Neural cell (in vitro differentiated cells): Measurements from ENCODE around the gene TSPAN7. TPM values are rescaled to one million over a fixed set of nuclear protein-coding genes. Genes with fewer than 3 reads are reported as not detected.

ENCODE experiments used
- H2AFZ ChIP-seq: fragments of 200-600, 300-800 bp; sonication (generic), shearing (Covaris generic); 2 replicates; pipeline ENCODE4 v1.6.0; 2014; ENCODE audit warnings: low read depth, mild to moderate bottlenecking, antibody characterized with exemption, low read length, moderate library complexity
- H3F3A ChIP-seq: fragments of 200-600 bp; shearing (Covaris generic); 2 replicates; pipeline ENCODE4 v1.6.1; 2016; ENCODE audit warnings: mild to moderate bottlenecking, moderate library complexity, mixed read lengths, antibody characterized with exemption, low read length; ENCODE audit not compliant: insufficient read depth, poor library complexity, severe bottlenecking
- H3K27ac ChIP-seq: fragments of 200-600, 300-800 bp; sonication (generic), shearing (Covaris generic); 2 replicates; pipeline ENCODE4 v1.5.1; 2014; ENCODE audit warnings: mild to moderate bottlenecking, low read length, moderate library complexity
- H3K27me3 ChIP-seq: fragments of 300-800, 200-600 bp; sonication (generic), shearing (Covaris generic); 2 replicates; pipeline ENCODE4 v1.6.0; 2014; ENCODE audit warnings: mild to moderate bottlenecking, low read depth, low read length, moderate library complexity; ENCODE audit not compliant: insufficient read depth
- H3K36me3 ChIP-seq: fragments of 300-800, 200-600 bp; sonication (generic), shearing (Covaris generic); 2 replicates; pipeline ENCODE4 v1.5.1; 2014; ENCODE audit warnings: mild to moderate bottlenecking, antibody characterized with exemption, low read length, moderate library complexity; ENCODE audit not compliant: insufficient read depth
- H3K4me2 ChIP-seq: fragments of 300-800, 200-600 bp; sonication (generic), shearing (Covaris generic); 2 replicates; pipeline ENCODE4 v1.6.0; 2014; ENCODE audit warnings: mild to moderate bottlenecking, low read length
- H3K4me3 ChIP-seq: fragments of 300-800, 200-600 bp; sonication (generic), shearing (Covaris generic); 2 replicates; pipeline ENCODE4 v1.5.1; 2014; ENCODE audit warnings: mild to moderate bottlenecking, low read length, moderate library complexity
- H3K79me2 ChIP-seq: fragments of 200-600 bp; shearing (Covaris generic); replicated peaks from 2 replicates; pipeline ENCODE4 v1.6.0; 2014; ENCODE audit warnings: mild to moderate bottlenecking, low read length, moderate library complexity; ENCODE audit not compliant: insufficient read depth
- H3K9ac ChIP-seq: fragments of 300-800, 200-600 bp; sonication (generic), shearing (Covaris generic); 2 replicates; pipeline ENCODE4 v1.6.1; 2016; ENCODE audit warnings: mild to moderate bottlenecking, low read length, mixed read lengths
- H3K9me2 ChIP-seq: fragments of 200-600 bp; shearing (Covaris generic); 2 replicates; pipeline ENCODE4 v1.6.1; 2016; ENCODE audit warnings: mild to moderate bottlenecking, low read length, mixed read lengths; ENCODE audit not compliant: insufficient read depth
- H3K9me3 ChIP-seq: fragments of 200-600, 300-800 bp; sonication (generic), shearing (Covaris generic); 2 replicates; pipeline ENCODE4 v1.6.1; 2016; ENCODE audit warnings: mild to moderate bottlenecking, mixed run types, low read length, moderate library complexity, mixed read lengths
- H4K20me1 ChIP-seq: fragments of 200-600 bp; shearing (Covaris generic); 2 replicates; pipeline ENCODE4 v1.6.1; 2016; ENCODE audit warnings: mild to moderate bottlenecking, mixed run types; ENCODE audit not compliant: insufficient read depth
- CTCF ChIP-seq: fragments of 450-650 bp; IDR thresholded peaks from 2 replicates; pipeline ENCODE4 v1.5.1; 2014; ENCODE audit warnings: antibody characterized with exemption, mild to moderate bottlenecking, moderate library complexity; ENCODE audit not compliant: poor library complexity, severe bottlenecking
- EP300 ChIP-seq: fragments of 450-650 bp; conservative IDR thresholded peaks from 2 replicates; pipeline ENCODE4 v1.6.1; 2014; ENCODE audit warnings: antibody characterized with exemption, mild to moderate bottlenecking, moderate library complexity; ENCODE audit not compliant: poor library complexity, severe bottlenecking
- EZH2 ChIP-seq: fragments of 200-600, 300-800 bp; shearing (Covaris generic), sonication (generic); IDR thresholded peaks from 2 replicates; pipeline ENCODE4 v1.6.1; 2014; ENCODE audit warnings: antibody characterized with exemption, low read length, borderline replicate concordance, mild to moderate bottlenecking; ENCODE audit not compliant: insufficient read depth, poor library complexity, severe bottlenecking
- MXI1 ChIP-seq: fragments of 450-650 bp; conservative IDR thresholded peaks from 2 replicates; pipeline ENCODE4 v1.6.1; 2014; ENCODE audit warnings: antibody characterized with exemption, mild to moderate bottlenecking; ENCODE audit not compliant: poor library complexity, severe bottlenecking
- POLR2AphosphoS5 ChIP-seq: IDR thresholded peaks from 2 replicates; pipeline ENCODE4 v1.6.1; 2012
- RAD21 ChIP-seq: fragments of 450-650 bp; conservative IDR thresholded peaks from 2 replicates; pipeline ENCODE4 v1.6.1; 2014; ENCODE audit warnings: antibody characterized with exemption, mild to moderate bottlenecking, moderate library complexity
- REST ChIP-seq: IDR thresholded peaks from 2 replicates; pipeline ENCODE4 v1.6.1; 2012; ENCODE audit warnings: borderline replicate concordance
- SMC3 ChIP-seq: fragments of 450-650 bp; conservative IDR thresholded peaks from 2 replicates; pipeline ENCODE4 v1.6.1; 2014; ENCODE audit warnings: antibody characterized with exemption, mild to moderate bottlenecking, moderate library complexity; ENCODE audit not compliant: poor library complexity
- TAF1 ChIP-seq: IDR thresholded peaks from 2 replicates; pipeline ENCODE4 v1.6.1; 2012; ENCODE audit warnings: low read depth
- polyA plus RNA-seq: library from polyadenylated mRNA; depleted of rRNA; stranded (reverse); fragments of >200 nt; gene quantifications from 2 replicates; pipeline ENCODE4 v1.2.3, GENCODE V29; 2014

The TSPAN7 gene
- polyA plus RNA-seq, 1 donor from 2014 or later, result 184 TPM

- no peak overlapping the region for H2AFZ ChIP-seq
- no peak overlapping the region for H3K27ac ChIP-seq
- H3K9ac ChIP-seq, result no peak overlapping the region
- TF ChIP-seq EP300 (no peak), SMC3 (no peak), RAD21 (no peak), REST (no peak), CTCF (no peak), MXI1 (no peak), EZH2 (no peak), TAF1 (no peak), POLR2AphosphoS5 (no peak)
- no peak overlapping the region for H3K4me3 ChIP-seq
- H3K36me3 ChIP-seq, result no peaks in the 10 kb centered on the region
- no peaks in the 10 kb centered on the region for H3K79me2 ChIP-seq
- no peaks in the 10 kb centered on the region for H3F3A ChIP-seq
- no peaks in the 10 kb centered on the region for H3K9me3 ChIP-seq
- H4K20me1 ChIP-seq, result no peaks in the 10 kb centered on the region
- H3K4me2 ChIP-seq, result no peak overlapping the region
- no peaks in the 10 kb centered on the region for H3K27me3 ChIP-seq
- H3K9me2 ChIP-seq, result no peaks in the 10 kb centered on the region
Observed at GRCh38 chrX:38594434-38594833, 33.1 kb downstream of the TSPAN7 start.

- Histone ChIP-seq H3K79me2 (no peaks in the 10 kb centered on the region), H3K27me3 (no peaks in the 10 kb centered on the region), H4K20me1 (no peaks in the 10 kb centered on the region), H3K4me3 (no peak overlapping the region), H3K9ac (no peak overlapping the region), H3K36me3 (no peaks in the 10 kb centered on the region), H2AFZ (no peak overlapping the region), H3F3A (no peaks in the 10 kb centered on the region), H3K9me3 (no peaks in the 10 kb centered on the region), H3K27ac (no peak overlapping the region), H3K4me2 (no peak overlapping the region), H3K9me2 (no peaks in the 10 kb centered on the region)
- no peak for TF ChIP-seq TAF1
- no peak for TF ChIP-seq MXI1
- TF ChIP-seq REST, result no peak
- no peak for TF ChIP-seq EP300
- no peak for TF ChIP-seq CTCF
- TF ChIP-seq RAD21, result no peak
- TF ChIP-seq EZH2, result no peak
- TF ChIP-seq POLR2AphosphoS5, result no peak
- no peak for TF ChIP-seq SMC3
Observed at GRCh38 chrX:38595801-38596200, 34.5 kb downstream of the TSPAN7 start.
